Measurements from ENCODE around the gene MAN1B1.
"Not testable (repeated sequence)": the region's sequence is repeated elsewhere in the genome, so short reads cannot be mapped to it uniquely, and the experiment has no call there.

MAN1B1 gene

GRCh38 chr9:137127301-137128157 is 40.7 kb downstream of the MAN1B1 start:
- no peak for DNase-seq (ENCODE audit: low read depth in 2 of 2)

- no peak for DNase-seq (ENCODE audit: low read depth in 2 of 2)
These were observed 41.5 kb downstream of the MAN1B1 start for GRCh38 chr9:137128158-137128861.

- no peak for DNase-seq (ENCODE audit: low read depth in 2 of 2)
These were observed 42.2 kb downstream of the MAN1B1 start for GRCh38 chr9:137128862-137129455.

GRCh38 chr9:137129456-137130175 is 42.8 kb downstream of the MAN1B1 start:
- peak; percentile 66 to 73 for DNase-seq (ENCODE audit: low read depth in 2 of 2)

- no peak for DNase-seq (ENCODE audit: low read depth in 2 of 2)
These were observed 43.5 kb downstream of the MAN1B1 start for GRCh38 chr9:137130176-137130755.

- DNase-seq (ENCODE audit: low read depth in 2 of 2): no peak
These were observed 47.4 kb downstream of the MAN1B1 start for GRCh38 chr9:137134191-137134590.

- DNase-seq (ENCODE audit: low read depth in 2 of 2): not testable (repeated sequence)
These were observed 48.4 kb downstream of the MAN1B1 start for GRCh38 chr9:137135154-137135553.

GRCh38 chr9:137136261-137136880 is 49.6 kb downstream of the MAN1B1 start:
- DNase-seq (ENCODE audit: low read depth in 2 of 2): no peak

- DNase-seq (ENCODE audit: low read depth in 2 of 2): no peak
These were observed 50.3 kb downstream of the MAN1B1 start for GRCh38 chr9:137136881-137137607.

- no peak for DNase-seq (ENCODE audit: low read depth in 2 of 2)
These were observed 51.4 kb downstream of the MAN1B1 start for GRCh38 chr9:137138058-137138721.

- no peak for DNase-seq (ENCODE audit: low read depth in 2 of 2)
These were observed 52.1 kb downstream of the MAN1B1 start, which contains the start of gene GRIN1 for GRCh38 chr9:137138722-137139467. TSS of gene GRIN1 (plus strand) at chr9:137139154. CDS start at chr9:137139487, 333 bp downstream.

GRCh38 chr9:137139468-137140150 is 52.8 kb downstream of the MAN1B1 start:
- DNase-seq (ENCODE audit: low read depth in 2 of 2): no peak

- DNase-seq (ENCODE audit: low read depth in 2 of 2): no peak
These were observed 53.6 kb downstream of the MAN1B1 start for GRCh38 chr9:137140151-137141012.

GRCh38 chr9:137141050-137141810 is 54.4 kb downstream of the MAN1B1 start:
- no peak for DNase-seq (ENCODE audit: low read depth in 2 of 2)

GRCh38 chr9:137141976-137142936 is 55.5 kb downstream of the MAN1B1 start:
- DNase-seq (ENCODE audit: low read depth in 2 of 2): no peak

GRCh38 chr9:137143459-137143858 is 56.7 kb downstream of the MAN1B1 start:
- no peak for DNase-seq (ENCODE audit: low read depth in 2 of 2)

Data from stimulated activated CD4-positive, alpha-beta T cell treated with anti-CD3 and anti-CD28 coated beads, Interleukin-1b, Interleukin-23, amount 100 ng/mL, for 1 hour (primary cell).